Measurements from ENCODE around the gene REC114.

REC114 gene

DNA sequence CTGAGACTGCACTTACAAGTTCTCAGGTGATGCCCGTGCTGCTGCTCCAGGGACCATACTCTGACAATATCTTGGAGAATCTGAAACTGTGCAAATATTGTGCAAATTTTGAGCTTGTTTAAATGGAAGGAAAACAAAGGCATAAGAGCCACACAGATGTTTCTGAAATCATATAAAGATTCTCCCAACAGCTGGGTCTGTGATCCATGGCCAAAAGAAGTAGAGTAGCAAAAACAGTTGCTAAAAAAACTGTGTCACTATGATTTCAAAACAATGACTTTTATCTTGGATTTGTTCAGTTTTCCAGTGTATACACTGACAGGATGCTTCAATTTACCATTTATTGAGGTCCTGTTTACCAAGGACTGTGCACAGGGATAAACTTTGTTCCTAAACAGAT, 164.9 kb downstream of the REC114 start:
- no peak for DNase-seq

DNA sequence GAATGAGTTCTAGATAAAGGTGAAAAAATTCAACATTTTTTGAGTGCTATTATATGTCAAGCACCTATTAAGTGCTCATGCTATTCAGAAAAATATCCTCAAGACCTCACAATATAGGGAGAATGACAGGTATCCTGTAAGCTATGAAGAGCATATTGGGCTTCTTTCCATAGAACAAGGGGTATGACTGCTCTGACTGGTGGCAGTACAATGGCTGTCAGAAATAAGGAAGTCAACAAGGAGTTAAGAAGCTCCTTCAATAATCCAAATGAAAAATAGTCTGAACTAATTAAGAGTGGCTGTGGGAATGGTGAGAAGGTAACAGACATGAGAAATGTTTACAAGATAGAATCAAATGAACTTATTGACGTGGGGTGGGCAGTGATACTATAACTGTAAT, 165.5 kb downstream of the REC114 start:
- DNase-seq = no peak

DNA sequence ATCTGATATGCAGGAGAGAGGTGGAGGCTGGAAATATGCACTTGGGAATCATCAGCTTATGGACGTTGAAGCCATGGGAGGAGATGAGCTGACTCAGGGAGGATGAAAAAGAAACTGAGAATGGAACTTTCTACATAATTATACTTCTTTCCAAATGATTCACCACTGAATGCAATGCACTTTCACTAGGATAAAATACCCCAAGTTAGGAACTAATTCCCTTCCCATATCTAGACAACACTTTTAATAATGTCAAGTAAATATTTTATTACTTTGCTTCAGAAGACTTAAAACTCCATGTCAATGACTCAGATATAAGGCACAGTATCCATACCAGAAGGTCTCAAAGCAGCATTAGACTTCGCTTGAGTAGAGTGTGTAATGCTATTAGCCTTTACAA, 166.0 kb downstream of the REC114 start:
- no peak for DNase-seq

All from NCI-H345 (cell line).